A549 (cell line): Measurements from ENCODE around the gene INF2. TPM values are rescaled to one million over a fixed set of nuclear protein-coding genes. Genes with fewer than 3 reads are reported as not detected.

Experiments used
- ATAC-seq, 2 experiments: fragments of 200-7000 bp in 1 of 2; fragments of >200 bp in 1 of 2; cut with Nextera tagmentation in 1 of 2; cut with Tn5 transposase in 1 of 2; 3 replicates each; pipeline versions ENCODE4 v1.8.0 to v1.9.1; 2018 to 2020; ENCODE audit warnings: mild to moderate bottlenecking in 1 of 2, moderate library complexity in 1 of 2
- CTCF ChIA-PET: fragments of 300-600 bp; sonication (Branson Sonifier 250); formaldehyde crosslinking; extraction: SDS; loops from one replicate; lab custom pipeline; 2021; ENCODE audit warnings: antibody characterized with exemption, inconsistent platforms; lab: Yijun Ruan, JAX
- POLR2A ChIA-PET: fragments of 350-600 bp; formaldehyde crosslinking; extraction: SDS; loops from one replicate; lab custom pipeline; 2021; ENCODE audit warnings: antibody characterized with exemption, inconsistent platforms; lab: Yijun Ruan, JAX
- DNase-seq, 2 experiments: peaks; one replicate each; pipeline versions ENCODE4 v3.0.0 to v3.0.0-alpha.2; 2011 to 2016; ENCODE audit warnings: low read depth in 1 of 2, low spot score in 1 of 2
- FAIRE-seq: peaks from 2 replicates; lab custom pipeline; 2011; peaks lifted over from hg19 to GRCh38; lab: Jason Lieb, UNC
- H3K27ac ChIP-seq, 2 experiments: fragments of >200 bp; sonication (Bioruptor Twin); formaldehyde crosslinking; 3 replicates each; pipeline ENCODE4 v1.5.1; 2016 to 2017
- H3K4me1 ChIP-seq: fragments of >200 bp; sonication (Bioruptor Twin); formaldehyde crosslinking; 3 replicates; pipeline ENCODE4 v1.6.1; 2016
- H3K4me2 ChIP-seq: fragments of >200 bp; sonication (Bioruptor Twin); formaldehyde crosslinking; 3 replicates; pipeline ENCODE4 v1.6.1; 2016
- H3K4me3 ChIP-seq: fragments of >200 bp; sonication (Bioruptor Twin); formaldehyde crosslinking; 3 replicates; pipeline ENCODE4 v1.5.1; 2016
- H3K9me3 ChIP-seq: fragments of >200 bp; sonication (Bioruptor Twin); formaldehyde crosslinking; 3 replicates; pipeline ENCODE4 v1.6.1; 2016
- BCL3 ChIP-seq: fragments of >200 bp; sonication (Bioruptor Twin); formaldehyde crosslinking; IDR thresholded peaks from 3 replicates; pipeline ENCODE4 v1.6.1; 2016
- CBX8 ChIP-seq: fragments of 200-600 bp; sonication (generic); IDR thresholded peaks from 2 replicates; pipeline ENCODE4 v1.6.1; 2016
- CTCF ChIP-seq: fragments of >200 bp; sonication (Bioruptor Twin); formaldehyde crosslinking; IDR thresholded peaks from 3 replicates; pipeline ENCODE4 v1.5.1; 2016
- GATA3 ChIP-seq: IDR thresholded peaks from 2 replicates; pipeline ENCODE4 v1.6.1; 2012; ENCODE audit warnings: borderline replicate concordance
- HES2 ChIP-seq: fragments of >200 bp; sonication (Bioruptor Twin); formaldehyde crosslinking; IDR thresholded peaks from 2 replicates; pipeline ENCODE4 v1.6.1; 2016
- HEYL ChIP-seq: fragments of 250-450 bp; sonication (Bioruptor Pico); IDR thresholded peaks from 2 replicates; pipeline ENCODE4 v1.8.0; 2021; ENCODE audit warnings: mild to moderate bottlenecking, moderate library complexity
- JUNB ChIP-seq: fragments of >200 bp; sonication (Bioruptor Twin); formaldehyde crosslinking; IDR thresholded peaks from 2 replicates; pipeline ENCODE4 v1.6.1; 2016
- MAX ChIP-seq: IDR thresholded peaks from 2 replicates; pipeline ENCODE4 v1.6.1; 2012
- MYC ChIP-seq: IDR thresholded peaks from 2 replicates; pipeline ENCODE4 v1.6.1; 2012; ENCODE audit warnings: mild to moderate bottlenecking, inconsistent platforms, low read length, improper control_type of control experiment, borderline replicate concordance
- NFE2L2 ChIP-seq: fragments of 150-350 bp; conservative IDR thresholded peaks from 2 replicates; pipeline ENCODE4 v1.6.1; 2014; ENCODE audit warnings: low read length
- PBX3 ChIP-seq: IDR thresholded peaks from 2 replicates; pipeline ENCODE4 v1.6.1; 2012
- POLR2A ChIP-seq: IDR thresholded peaks from 2 replicates; pipeline ENCODE4 v1.6.1; 2012; ENCODE audit warnings: mild to moderate bottlenecking, low read length
- RAD21 ChIP-seq, 2 experiments: fragments of >200 bp in 1 of 2; sonication (Bioruptor Twin) in 1 of 2; formaldehyde crosslinking in 1 of 2; IDR thresholded peaks in 1 of 2; conservative IDR thresholded peaks in 1 of 2; 2 replicates in 1 of 2; 3 replicates in 1 of 2; pipeline ENCODE4 v1.6.1; 2012 to 2018; ENCODE audit warnings: inconsistent platforms in 1 of 2
- RCOR1 ChIP-seq: fragments of 150-350 bp; IDR thresholded peaks from 2 replicates; pipeline ENCODE4 v1.6.1; 2014; ENCODE audit warnings: antibody characterized with exemption, low read length, low read depth
- RNF2 ChIP-seq: fragments of 200-600 bp; sonication (generic); IDR thresholded peaks from 2 replicates; pipeline ENCODE4 v1.6.1; 2016; ENCODE audit warnings: low read depth, mild to moderate bottlenecking, antibody characterized with exemption, moderate library complexity, borderline replicate concordance
- SMC3 ChIP-seq: fragments of >200 bp; sonication (Bioruptor Twin); formaldehyde crosslinking; IDR thresholded peaks from 3 replicates; pipeline ENCODE4 v1.6.1; 2018; ENCODE audit warnings: inconsistent platforms
- ZC3H11A ChIP-seq: fragments of 450-650 bp; IDR thresholded peaks from 2 replicates; pipeline ENCODE4 v1.6.1; 2014; ENCODE audit warnings: antibody characterized with exemption, mild to moderate bottlenecking
- ZNF302 ChIP-seq: fragments of 250-450 bp; sonication (Bioruptor Pico); IDR thresholded peaks from 2 replicates; pipeline ENCODE4 v1.9.0; 2021; ENCODE audit warnings: inconsistent platforms, mild to moderate bottlenecking, moderate library complexity
- ZSCAN20 ChIP-seq: fragments of 250-450 bp; sonication (Bioruptor Pico); IDR thresholded peaks from 2 replicates; pipeline ENCODE4 v1.8.0; 2022; ENCODE audit warnings: mild to moderate bottlenecking, moderate library complexity
- WGBS: methylation state at CpG from one replicate; pipeline ENCODE4 v1.1.6; 2017; ENCODE audit errors: missing lambda C conversion rate; 5-methylcytosine and 5-hydroxymethylcytosine counted together
- polyA plus RNA-seq, 4 experiments: library from polyadenylated mRNA; depleted of rRNA in 3 of 4; stranded (reverse); fragments of >200 nt; fragmentation: RNase III in 1 of 4; extraction: RNeasy Plus Mini Kit Qiagen cat#74134 plus additional on column Dnase treatment in 1 of 4; gene quantifications; 2 replicates in 3 of 4; 3 replicates in 1 of 4; pipeline ENCODE4 v1.2.3, GENCODE V29; 2011 to 2017

Gene INF2
- polyA plus RNA-seq, 2 of the 4 experiments (the other 2 are of a cell fraction) = 24.7 to 71.2 TPM

GRCh38 chr14:104768437-104769323 lies 79.3 kb downstream of the INF2 start:
- peak; percentile 87 to 95 for ATAC-seq

More at GRCh38 chr14:104768437-104769323, 79.3 kb downstream of the INF2 start:
- Histone ChIP-seq H3K27ac (peak overlapping the region; percentile 55 to 82; a peak in 4 of 6 replicates), H3K4me3 (no peak overlapping the region), H3K4me2 (peak overlapping the region; percentile 41), H3K4me1 (peaks cover 14% of the 10 kb centered on the region), H3K9me3 (peaks cover 2% of the 10 kb centered on the region; the same call in 1 of the 3 replicates)
- DNase-seq = peak; percentile 74 to 86
- CTCF ChIA-PET = interaction anchor here (0.5 to 9.3 kb wide), 47 partner anchors 9 to 305 kb away, joined by 3 to 88 read pairs (median 5); partner anchors contain the start of genes ADSS1, SIVA1 and ZBTB42
- no peak for FAIRE-seq
- 36% methylated on average over 11 of the region's 25 CpGs for whole genome bisulfite sequencing
- POLR2A ChIA-PET = interaction anchor here (1.5 kb wide), 1 partner anchor 57 kb away, joined by 3 read pairs; no protein-coding TSS in a partner anchor
- TF ChIP-seq POLR2A = no peak
- TF ChIP-seq PBX3 = peak; percentile 14; the same call in 1 of the 2 replicates
- TF ChIP-seq JUNB = no peak
- no peak for TF ChIP-seq CBX8
- TF ChIP-seq ZNF302 (CRISPR knock-in tag) = no peak
- TF ChIP-seq GATA3 = no peak
- TF ChIP-seq RCOR1 = no peak
- no peak for TF ChIP-seq NFE2L2
- TF ChIP-seq ZSCAN20 (CRISPR knock-in tag) = no peak
- 0 out of 2 replicates have a peak, but pooled peaks have one; percentile 42 for TF ChIP-seq MAX
- TF ChIP-seq HES2 = no peak
- TF ChIP-seq SMC3 = peak; percentile 83
- TF ChIP-seq CTCF = peak; percentile 82
- TF ChIP-seq HEYL (CRISPR knock-in tag) = no peak
- TF ChIP-seq RAD21 (conservative IDR thresholded peaks at IDR 0.05 in 1 of 2, IDR thresholded peaks at IDR 0.05 in 1 of 2) = peak; percentile 83 to 91
- no peak for TF ChIP-seq RNF2
- TF ChIP-seq ZC3H11A = no peak
- TF ChIP-seq BCL3 = no peak
- no peak for TF ChIP-seq MYC
